ENCODE results near the gene C5AR1. TPM values are rescaled to one million over a fixed set of nuclear protein-coding genes. Genes with fewer than 3 reads are reported as not detected.

The C5AR1 gene
- total and polyA plus RNA-seq, 9 of the 15 experiments (the other 6 are each of a cell fraction or from before 2014, with no cell fraction given): 0.06 to 1.6 (median 0.28) TPM; not detected in 3

DNA sequence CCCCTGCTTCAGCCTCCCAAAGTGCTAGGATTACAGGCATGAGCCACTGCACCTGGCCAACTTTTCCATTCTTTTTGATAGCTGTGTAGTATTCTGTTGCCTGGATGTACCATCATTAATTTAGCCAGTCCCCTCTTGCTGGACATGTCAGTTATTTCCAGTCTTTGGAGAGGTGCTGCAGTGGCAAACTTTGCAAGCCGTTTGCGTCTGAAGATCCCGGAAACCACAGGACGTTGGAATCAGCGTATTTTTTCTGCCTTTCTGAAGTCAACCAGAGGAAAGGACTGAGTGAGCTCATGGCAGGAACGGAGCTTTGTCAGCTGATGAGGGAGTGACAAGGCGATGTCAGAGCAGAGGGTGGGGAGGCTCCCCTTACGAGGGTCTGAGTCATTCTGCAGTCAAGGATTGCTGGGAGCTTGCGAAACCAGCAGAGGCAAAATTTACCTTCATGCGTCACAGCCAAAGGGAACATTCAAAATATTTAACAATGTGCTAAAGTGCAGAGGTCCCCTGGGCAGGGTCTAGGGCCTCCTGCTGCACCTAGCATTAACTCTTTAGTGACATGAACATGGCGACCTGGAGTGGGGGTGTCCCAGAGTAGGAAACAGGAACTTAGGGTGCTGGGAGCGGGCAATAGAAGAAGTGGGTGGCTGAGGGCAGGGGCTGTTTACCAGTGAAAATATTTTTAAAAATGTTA is 5.6 kb downstream of the C5AR1 start (continued):
- TF ChIP-seq YBX1 (IDR thresholded peaks at IDR 0.05) (no peak), RFX1 (IDR thresholded peaks at IDR 0.05) (no peak), BCLAF1 (IDR thresholded peaks at IDR 0.05; ENCODE audit: borderline replicate concordance in 1 of 2, control insufficient read depth in 1 of 2, low read depth in 2 of 2, low read length in 1 of 2) (no peak), HMGXB4 (CRISPR knock-in tag; IDR thresholded peaks at IDR 0.05) (no peak), KLF16 (IDR thresholded peaks at IDR 0.05) (no peak), ASH1L (IDR thresholded peaks at IDR 0.05; ENCODE audit: borderline replicate concordance, low read depth, partially characterized antibody) (no peak), NR2F6 (CRISPR knock-in tag; IDR thresholded peaks at IDR 0.05) (no peak), PHF21A (IDR thresholded peaks at IDR 0.05; ENCODE audit: borderline replicate concordance, low read depth) (no peak), ZNF507 (tag; conservative IDR thresholded peaks at IDR 0.05) (no peak), NFYB (IDR thresholded peaks at IDR 0.05; ENCODE audit: extremely low read depth, insufficient read length) (no peak), BRF2 (IDR thresholded peaks at IDR 0.05; ENCODE audit: borderline replicate concordance, insufficient read depth, insufficient read length) (no peak), TAF9B (IDR thresholded peaks at IDR 0.05; ENCODE audit: partially characterized antibody) (peak; percentile 96), ARHGAP35 (IDR thresholded peaks at IDR 0.05; ENCODE audit: partially characterized antibody) (peak; percentile 87)
- TF ChIP-seq, protein P1, sequence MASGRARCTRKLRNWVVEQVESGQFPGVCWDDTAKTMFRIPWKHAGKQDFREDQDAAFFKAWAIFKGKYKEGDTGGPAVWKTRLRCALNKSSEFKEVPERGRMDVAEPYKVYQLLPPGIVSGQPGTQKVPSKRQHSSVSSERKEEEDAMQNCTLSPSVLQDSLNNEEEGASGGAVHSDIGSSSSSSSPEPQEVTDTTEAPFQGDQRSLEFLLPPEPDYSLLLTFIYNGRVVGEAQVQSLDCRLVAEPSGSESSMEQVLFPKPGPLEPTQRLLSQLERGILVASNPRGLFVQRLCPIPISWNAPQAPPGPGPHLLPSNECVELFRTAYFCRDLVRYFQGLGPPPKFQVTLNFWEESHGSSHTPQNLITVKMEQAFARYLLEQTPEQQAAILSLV (tag; IDR thresholded peaks at IDR 0.05): peak; percentile 44; the same call in 1 of the 2 replicates
- TF ChIP-seq, protein P2, sequence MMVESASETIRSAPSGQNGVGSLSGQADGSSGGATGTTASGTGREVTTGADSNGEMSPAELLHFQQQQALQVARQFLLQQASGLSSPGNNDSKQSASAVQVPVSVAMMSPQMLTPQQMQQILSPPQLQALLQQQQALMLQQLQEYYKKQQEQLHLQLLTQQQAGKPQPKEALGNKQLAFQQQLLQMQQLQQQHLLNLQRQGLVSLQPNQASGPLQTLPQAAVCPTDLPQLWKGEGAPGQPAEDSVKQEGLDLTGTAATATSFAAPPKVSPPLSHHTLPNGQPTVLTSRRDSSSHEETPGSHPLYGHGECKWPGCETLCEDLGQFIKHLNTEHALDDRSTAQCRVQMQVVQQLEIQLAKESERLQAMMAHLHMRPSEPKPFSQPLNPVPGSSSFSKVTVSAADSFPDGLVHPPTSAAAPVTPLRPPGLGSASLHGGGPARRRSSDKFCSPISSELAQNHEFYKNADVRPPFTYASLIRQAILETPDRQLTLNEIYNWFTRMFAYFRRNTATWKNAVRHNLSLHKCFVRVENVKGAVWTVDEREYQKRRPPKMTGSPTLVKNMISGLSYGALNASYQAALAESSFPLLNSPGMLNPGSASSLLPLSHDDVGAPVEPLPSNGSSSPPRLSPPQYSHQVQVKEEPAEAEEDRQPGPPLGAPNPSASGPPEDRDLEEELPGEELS (CRISPR knock-in tag; IDR thresholded peaks at IDR 0.05; ENCODE audit: borderline replicate concordance): no peak
- TF ChIP-seq, protein P3, sequence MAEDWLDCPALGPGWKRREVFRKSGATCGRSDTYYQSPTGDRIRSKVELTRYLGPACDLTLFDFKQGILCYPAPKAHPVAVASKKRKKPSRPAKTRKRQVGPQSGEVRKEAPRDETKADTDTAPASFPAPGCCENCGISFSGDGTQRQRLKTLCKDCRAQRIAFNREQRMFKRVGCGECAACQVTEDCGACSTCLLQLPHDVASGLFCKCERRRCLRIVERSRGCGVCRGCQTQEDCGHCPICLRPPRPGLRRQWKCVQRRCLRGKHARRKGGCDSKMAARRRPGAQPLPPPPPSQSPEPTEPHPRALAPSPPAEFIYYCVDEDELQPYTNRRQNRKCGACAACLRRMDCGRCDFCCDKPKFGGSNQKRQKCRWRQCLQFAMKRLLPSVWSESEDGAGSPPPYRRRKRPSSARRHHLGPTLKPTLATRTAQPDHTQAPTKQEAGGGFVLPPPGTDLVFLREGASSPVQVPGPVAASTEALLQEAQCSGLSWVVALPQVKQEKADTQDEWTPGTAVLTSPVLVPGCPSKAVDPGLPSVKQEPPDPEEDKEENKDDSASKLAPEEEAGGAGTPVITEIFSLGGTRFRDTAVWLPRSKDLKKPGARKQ (CRISPR knock-in tag; IDR thresholded peaks at IDR 0.05): no peak

All from K562 (cell line).